ENCODE measurements around the gene CCDC59.

- TF ChIP-seq TAF1 (IDR thresholded peaks at IDR 0.05; ENCODE audit: borderline replicate concordance, insufficient read depth, low read length) (no peak), SIN3A (IDR thresholded peaks at IDR 0.05; ENCODE audit: borderline replicate concordance, insufficient read depth, low read length) (no peak), POLR2AphosphoS5 (IDR thresholded peaks at IDR 0.05; ENCODE audit: low read depth, low read length) (no peak), FOXP2 (optimal IDR thresholded peaks at IDR 0.05; ENCODE audit: borderline replicate concordance, extremely low read depth, extremely low read length, insufficient read depth) (no peak)
- TF ChIP-seq, protein P1, sequence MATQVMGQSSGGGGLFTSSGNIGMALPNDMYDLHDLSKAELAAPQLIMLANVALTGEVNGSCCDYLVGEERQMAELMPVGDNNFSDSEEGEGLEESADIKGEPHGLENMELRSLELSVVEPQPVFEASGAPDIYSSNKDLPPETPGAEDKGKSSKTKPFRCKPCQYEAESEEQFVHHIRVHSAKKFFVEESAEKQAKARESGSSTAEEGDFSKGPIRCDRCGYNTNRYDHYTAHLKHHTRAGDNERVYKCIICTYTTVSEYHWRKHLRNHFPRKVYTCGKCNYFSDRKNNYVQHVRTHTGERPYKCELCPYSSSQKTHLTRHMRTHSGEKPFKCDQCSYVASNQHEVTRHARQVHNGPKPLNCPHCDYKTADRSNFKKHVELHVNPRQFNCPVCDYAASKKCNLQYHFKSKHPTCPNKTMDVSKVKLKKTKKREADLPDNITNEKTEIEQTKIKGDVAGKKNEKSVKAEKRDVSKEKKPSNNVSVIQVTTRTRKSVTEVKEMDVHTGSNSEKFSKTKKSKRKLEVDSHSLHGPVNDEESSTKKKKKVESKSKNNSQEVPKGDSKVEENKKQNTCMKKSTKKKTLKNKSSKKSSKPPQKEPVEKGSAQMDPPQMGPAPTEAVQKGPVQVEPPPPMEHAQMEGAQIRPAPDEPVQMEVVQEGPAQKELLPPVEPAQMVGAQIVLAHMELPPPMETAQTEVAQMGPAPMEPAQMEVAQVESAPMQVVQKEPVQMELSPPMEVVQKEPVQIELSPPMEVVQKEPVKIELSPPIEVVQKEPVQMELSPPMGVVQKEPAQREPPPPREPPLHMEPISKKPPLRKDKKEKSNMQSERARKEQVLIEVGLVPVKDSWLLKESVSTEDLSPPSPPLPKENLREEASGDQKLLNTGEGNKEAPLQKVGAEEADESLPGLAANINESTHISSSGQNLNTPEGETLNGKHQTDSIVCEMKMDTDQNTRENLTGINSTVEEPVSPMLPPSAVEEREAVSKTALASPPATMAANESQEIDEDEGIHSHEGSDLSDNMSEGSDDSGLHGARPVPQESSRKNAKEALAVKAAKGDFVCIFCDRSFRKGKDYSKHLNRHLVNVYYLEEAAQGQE (IDR thresholded peaks at IDR 0.05; ENCODE audit: insufficient read depth in 1 of 2, low read depth in 2 of 2, low read length in 2 of 2): no peak
Observed at GRCh38 chr12:82319276-82319675, 38.9 kb downstream of the CCDC59 start.

All from PFSK-1 (cell line).